ENCODE data around the gene RUNX1.

RUNX1 gene

DNA sequence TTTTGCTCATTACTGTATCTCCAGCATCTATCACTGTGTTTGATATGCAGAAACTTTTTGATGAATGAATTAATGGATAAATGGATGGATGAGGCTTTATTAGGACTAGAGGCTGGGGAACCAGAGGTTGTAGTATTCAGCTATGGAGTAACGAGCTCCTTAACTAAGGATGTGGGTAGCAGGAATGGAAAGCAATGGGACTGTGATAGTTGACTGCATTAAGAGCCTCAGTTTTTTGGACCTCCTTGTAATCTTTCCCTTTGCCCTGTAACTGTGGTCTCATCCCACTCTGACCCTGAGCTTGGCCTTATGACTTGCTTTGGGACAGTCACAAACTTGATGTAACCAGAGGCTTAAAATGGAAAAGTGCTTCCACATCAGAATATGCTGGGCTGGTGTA, 9.0 kb upstream of the RUNX1 start:
- Histone ChIP-seq H4K20me1 (ENCODE audit: insufficient read depth, low read length) (no peaks in the 10 kb centered on the region), H3K9me3 (ENCODE audit: insufficient read depth, low read length) (no peaks in the 10 kb centered on the region), H2AFZ (ENCODE audit: low read depth, low read length) (no peak overlapping the region), H3K9ac (ENCODE audit: low read length) (no peak overlapping the region), H3K79me2 (ENCODE audit: low read length) (no peaks in the 10 kb centered on the region), H3K4me3 (ENCODE audit: low read length) (no peak overlapping the region), H3K27ac (ENCODE audit: low read length) (no peak overlapping the region), H3K4me2 (ENCODE audit: low read length) (no peak overlapping the region), H3K4me1 (ENCODE audit: low read length) (peaks cover 30% of the 10 kb centered on the region), H3K27me3 (ENCODE audit: low read depth, low read length) (no peaks in the 10 kb centered on the region), H3K36me3 (replicated peaks; ENCODE audit: low read depth, low read length) (no peaks in the 10 kb centered on the region)
- TF ChIP-seq EZH2phosphoT487 (IDR thresholded peaks at IDR 0.05; ENCODE audit: low read depth), result no peak
- TF ChIP-seq, protein P1, sequence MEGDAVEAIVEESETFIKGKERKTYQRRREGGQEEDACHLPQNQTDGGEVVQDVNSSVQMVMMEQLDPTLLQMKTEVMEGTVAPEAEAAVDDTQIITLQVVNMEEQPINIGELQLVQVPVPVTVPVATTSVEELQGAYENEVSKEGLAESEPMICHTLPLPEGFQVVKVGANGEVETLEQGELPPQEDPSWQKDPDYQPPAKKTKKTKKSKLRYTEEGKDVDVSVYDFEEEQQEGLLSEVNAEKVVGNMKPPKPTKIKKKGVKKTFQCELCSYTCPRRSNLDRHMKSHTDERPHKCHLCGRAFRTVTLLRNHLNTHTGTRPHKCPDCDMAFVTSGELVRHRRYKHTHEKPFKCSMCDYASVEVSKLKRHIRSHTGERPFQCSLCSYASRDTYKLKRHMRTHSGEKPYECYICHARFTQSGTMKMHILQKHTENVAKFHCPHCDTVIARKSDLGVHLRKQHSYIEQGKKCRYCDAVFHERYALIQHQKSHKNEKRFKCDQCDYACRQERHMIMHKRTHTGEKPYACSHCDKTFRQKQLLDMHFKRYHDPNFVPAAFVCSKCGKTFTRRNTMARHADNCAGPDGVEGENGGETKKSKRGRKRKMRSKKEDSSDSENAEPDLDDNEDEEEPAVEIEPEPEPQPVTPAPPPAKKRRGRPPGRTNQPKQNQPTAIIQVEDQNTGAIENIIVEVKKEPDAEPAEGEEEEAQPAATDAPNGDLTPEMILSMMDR (IDR thresholded peaks at IDR 0.05; ENCODE audit: low read depth, low read length), result no peak

DNA sequence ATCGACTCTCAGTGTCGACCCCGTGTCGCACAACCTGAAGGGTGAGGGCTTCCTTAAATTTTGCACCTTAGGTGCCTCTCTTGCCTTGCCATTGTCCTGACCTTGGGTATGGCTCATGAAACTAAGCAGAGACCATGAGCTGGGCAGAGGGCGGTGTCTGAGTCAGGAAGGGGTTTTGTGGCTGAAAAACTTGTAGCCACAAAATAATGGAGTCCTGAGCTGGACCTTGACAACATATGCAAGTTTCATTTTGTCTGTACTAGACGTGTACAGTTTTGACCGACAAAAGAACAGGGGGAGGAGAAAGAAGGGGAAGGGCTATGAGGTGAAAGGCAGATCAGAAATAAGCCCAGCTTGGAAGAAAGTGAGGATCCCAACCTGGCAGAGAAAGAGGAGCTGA, 8.3 kb upstream of the RUNX1 start:
- Histone ChIP-seq H3K9ac (ENCODE audit: low read length) (no peak overlapping the region), H3K9me3 (ENCODE audit: insufficient read depth, low read length) (no peaks in the 10 kb centered on the region), H2AFZ (ENCODE audit: low read depth, low read length) (no peak overlapping the region), H3K27me3 (ENCODE audit: low read depth, low read length) (no peaks in the 10 kb centered on the region), H3K79me2 (ENCODE audit: low read length) (no peaks in the 10 kb centered on the region), H3K4me3 (ENCODE audit: low read length) (no peak overlapping the region), H3K27ac (ENCODE audit: low read length) (no peak overlapping the region), H3K4me2 (ENCODE audit: low read length) (0 out of 2 replicates have a peak overlapping the region, but pooled peaks have one; percentile 1), H3K4me1 (ENCODE audit: low read length) (peaks cover 31% of the 10 kb centered on the region), H3K36me3 (replicated peaks; ENCODE audit: low read depth, low read length) (no peaks in the 10 kb centered on the region), H4K20me1 (ENCODE audit: insufficient read depth, low read length) (no peaks in the 10 kb centered on the region)
- TF ChIP-seq, protein P1 (IDR thresholded peaks at IDR 0.05; ENCODE audit: low read depth, low read length), result no peak
- TF ChIP-seq EZH2phosphoT487 (IDR thresholded peaks at IDR 0.05; ENCODE audit: low read depth), result no peak

DNA sequence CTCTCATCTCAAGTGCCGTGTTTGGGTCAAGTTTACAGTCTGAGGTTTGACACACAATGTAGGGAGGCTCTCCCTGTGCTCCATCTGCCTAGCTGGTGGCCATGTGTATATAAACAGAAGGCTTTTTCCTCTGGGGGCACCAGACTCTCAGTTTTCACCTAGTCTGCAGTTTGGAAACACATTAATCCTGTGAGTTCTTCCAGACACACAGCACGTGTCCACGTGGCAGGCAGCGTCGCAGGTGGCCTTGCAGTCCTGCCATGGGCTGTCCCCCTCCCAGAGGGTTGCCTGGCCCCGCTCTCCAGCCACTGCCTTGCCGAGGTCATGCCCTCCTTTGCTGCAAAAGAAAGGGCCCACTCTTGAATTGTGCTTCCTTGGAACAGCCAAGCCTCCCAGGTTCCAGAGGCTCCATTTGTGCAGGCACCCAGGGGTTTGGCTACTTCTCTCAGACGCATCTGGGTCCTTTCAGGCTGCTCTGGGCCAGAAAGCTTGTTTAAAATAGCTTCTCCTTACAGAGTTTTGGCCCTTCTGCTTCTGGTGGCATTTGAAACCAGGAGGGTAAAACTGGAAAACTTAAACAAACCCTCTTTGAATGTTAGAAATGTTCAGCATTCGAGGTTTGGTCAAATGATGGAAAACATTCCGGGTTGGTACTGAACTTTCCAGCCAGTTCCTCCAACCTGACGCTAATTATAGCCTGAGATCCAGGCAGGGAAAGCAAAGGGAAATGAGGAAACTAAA, 4.4 kb upstream of the RUNX1 start:
- H3K79me2 ChIP-seq (ENCODE audit: low read length), result peaks cover under 1% of the 10 kb centered on the region; the same call in 1 of the 2 replicates
- no peaks in the 10 kb centered on the region for H4K20me1 ChIP-seq (ENCODE audit: insufficient read depth, low read length)
- no peak overlapping the region for H3K27ac ChIP-seq (ENCODE audit: low read length)
- no peaks in the 10 kb centered on the region for H3K36me3 ChIP-seq (replicated peaks; ENCODE audit: low read depth, low read length)
- H3K4me1 ChIP-seq (ENCODE audit: low read length), result peaks cover 62% of the 10 kb centered on the region
- TF ChIP-seq, protein P1 (IDR thresholded peaks at IDR 0.05; ENCODE audit: low read depth, low read length), result peak; percentile 19; the same call in 1 of the 2 replicates
- no peak for TF ChIP-seq EZH2phosphoT487 (IDR thresholded peaks at IDR 0.05; ENCODE audit: low read depth)
- no peak overlapping the region for H2AFZ ChIP-seq (ENCODE audit: low read depth, low read length)
- no peaks in the 10 kb centered on the region for H3K9me3 ChIP-seq (ENCODE audit: insufficient read depth, low read length)
- H3K4me2 ChIP-seq (ENCODE audit: low read length), result no peak overlapping the region
- H3K27me3 ChIP-seq (ENCODE audit: low read depth, low read length), result no peaks in the 10 kb centered on the region
- no peak overlapping the region for H3K4me3 ChIP-seq (ENCODE audit: low read length)
- no peak overlapping the region for H3K9ac ChIP-seq (ENCODE audit: low read length)

- peaks cover 60% of the 10 kb centered on the region for H3K4me1 ChIP-seq (ENCODE audit: low read length)
- H3K79me2 ChIP-seq (ENCODE audit: low read length), result peaks cover 7% of the 10 kb centered on the region
- H3K9ac ChIP-seq (ENCODE audit: low read length), result no peak overlapping the region
- H3K27me3 ChIP-seq (ENCODE audit: low read depth, low read length), result no peaks in the 10 kb centered on the region
- no peak overlapping the region for H3K27ac ChIP-seq (ENCODE audit: low read length)
- no peaks in the 10 kb centered on the region for H4K20me1 ChIP-seq (ENCODE audit: insufficient read depth, low read length)
- H3K4me3 ChIP-seq (ENCODE audit: low read length), result no peak overlapping the region
- no peak overlapping the region for H2AFZ ChIP-seq (ENCODE audit: low read depth, low read length)
- no peaks in the 10 kb centered on the region for H3K9me3 ChIP-seq (ENCODE audit: insufficient read depth, low read length)
- TF ChIP-seq EZH2phosphoT487 (IDR thresholded peaks at IDR 0.05; ENCODE audit: low read depth), result no peak
- TF ChIP-seq, protein P1 (IDR thresholded peaks at IDR 0.05; ENCODE audit: low read depth, low read length), result no peak
- H3K4me2 ChIP-seq (ENCODE audit: low read length), result no peak overlapping the region
- no peaks in the 10 kb centered on the region for H3K36me3 ChIP-seq (replicated peaks; ENCODE audit: low read depth, low read length)
These were observed 3.7 kb upstream of the RUNX1 start for GRCh38 chr21:35052801-35053200.
